ENCODE results near the gene NUBPL.
"Not testable (repeated sequence)": the region's sequence is repeated elsewhere in the genome, so short reads cannot be mapped to it uniquely, and the experiment has no call there.

The NUBPL gene

DNA sequence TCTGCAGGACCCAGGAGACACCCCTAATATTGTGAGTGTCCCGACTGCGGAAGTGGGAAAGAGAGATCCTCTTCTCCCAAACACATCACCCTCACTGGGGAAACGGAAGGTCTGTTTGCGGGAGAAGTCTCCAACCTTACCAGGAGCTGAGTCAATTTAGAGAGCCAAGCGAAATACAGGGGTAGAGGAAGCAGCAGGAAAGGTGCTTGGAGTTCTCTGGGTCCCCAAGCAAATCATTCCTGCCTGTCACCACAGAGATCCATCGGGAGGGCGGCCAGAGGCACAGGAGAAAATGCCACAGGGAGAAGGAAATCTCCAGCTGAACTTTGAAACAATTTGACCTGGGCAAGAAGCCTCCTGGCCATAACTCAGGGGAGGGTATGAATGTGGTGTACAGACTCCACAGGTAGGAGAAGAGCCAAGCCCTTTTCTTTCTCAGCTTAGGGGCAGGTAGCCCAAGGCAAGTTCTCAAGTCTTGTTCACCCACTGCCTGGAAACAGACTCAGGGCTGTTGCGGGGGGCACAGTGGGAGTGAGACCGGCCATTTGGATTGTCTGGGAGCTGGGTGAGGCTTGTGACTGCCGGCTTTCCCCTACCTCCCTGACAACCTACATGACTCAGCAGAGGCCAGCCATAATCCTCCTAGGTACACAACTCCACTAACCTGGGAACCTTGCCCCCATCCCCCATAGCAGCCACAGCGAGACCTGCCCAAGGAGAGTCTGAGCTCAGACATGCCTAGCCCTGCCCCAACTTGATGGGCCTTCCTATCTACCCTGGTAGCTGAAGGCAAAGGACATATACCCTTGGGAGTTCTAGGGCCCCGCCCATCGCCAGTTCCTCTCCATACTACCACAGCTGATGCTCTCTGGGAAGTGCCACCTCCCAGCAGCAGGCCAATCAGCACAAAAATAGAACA is 304.0 kb downstream of the NUBPL start:
- TF ChIP-seq, protein P1, sequence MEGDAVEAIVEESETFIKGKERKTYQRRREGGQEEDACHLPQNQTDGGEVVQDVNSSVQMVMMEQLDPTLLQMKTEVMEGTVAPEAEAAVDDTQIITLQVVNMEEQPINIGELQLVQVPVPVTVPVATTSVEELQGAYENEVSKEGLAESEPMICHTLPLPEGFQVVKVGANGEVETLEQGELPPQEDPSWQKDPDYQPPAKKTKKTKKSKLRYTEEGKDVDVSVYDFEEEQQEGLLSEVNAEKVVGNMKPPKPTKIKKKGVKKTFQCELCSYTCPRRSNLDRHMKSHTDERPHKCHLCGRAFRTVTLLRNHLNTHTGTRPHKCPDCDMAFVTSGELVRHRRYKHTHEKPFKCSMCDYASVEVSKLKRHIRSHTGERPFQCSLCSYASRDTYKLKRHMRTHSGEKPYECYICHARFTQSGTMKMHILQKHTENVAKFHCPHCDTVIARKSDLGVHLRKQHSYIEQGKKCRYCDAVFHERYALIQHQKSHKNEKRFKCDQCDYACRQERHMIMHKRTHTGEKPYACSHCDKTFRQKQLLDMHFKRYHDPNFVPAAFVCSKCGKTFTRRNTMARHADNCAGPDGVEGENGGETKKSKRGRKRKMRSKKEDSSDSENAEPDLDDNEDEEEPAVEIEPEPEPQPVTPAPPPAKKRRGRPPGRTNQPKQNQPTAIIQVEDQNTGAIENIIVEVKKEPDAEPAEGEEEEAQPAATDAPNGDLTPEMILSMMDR (IDR thresholded peaks at IDR 0.05; ENCODE audit: insufficient read depth, low read depth, low read length, missing control alignments) = no peak
- H3K4me3 ChIP-seq (ENCODE audit: low read depth, low read length) = no peak overlapping the region
- no peak for DNase-seq (ENCODE audit: low read depth)

DNA sequence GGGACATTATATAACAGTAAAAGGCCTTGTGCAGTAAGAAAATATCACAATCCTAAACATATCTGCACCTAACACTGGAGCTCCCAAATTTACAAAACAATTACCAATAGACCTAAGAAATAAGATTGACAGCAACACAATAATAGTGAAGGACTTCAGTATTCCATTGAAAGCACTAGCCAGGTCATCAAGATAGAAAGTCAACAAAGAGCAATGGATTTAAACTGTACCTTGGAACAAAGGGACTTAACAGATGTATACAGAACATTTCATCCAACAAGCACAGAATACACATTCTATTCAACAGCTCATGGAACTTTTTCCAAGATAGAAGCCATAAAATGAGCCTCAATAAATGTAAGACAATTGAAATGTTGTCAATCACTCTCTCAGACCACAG is 306.4 kb downstream of the NUBPL start:
- DNase-seq (ENCODE audit: low read depth) = no peak
- TF ChIP-seq, protein P1 (IDR thresholded peaks at IDR 0.05; ENCODE audit: insufficient read depth, low read depth, low read length, missing control alignments) = no peak
- H3K4me3 ChIP-seq (ENCODE audit: low read depth, low read length) = no peak overlapping the region

DNA sequence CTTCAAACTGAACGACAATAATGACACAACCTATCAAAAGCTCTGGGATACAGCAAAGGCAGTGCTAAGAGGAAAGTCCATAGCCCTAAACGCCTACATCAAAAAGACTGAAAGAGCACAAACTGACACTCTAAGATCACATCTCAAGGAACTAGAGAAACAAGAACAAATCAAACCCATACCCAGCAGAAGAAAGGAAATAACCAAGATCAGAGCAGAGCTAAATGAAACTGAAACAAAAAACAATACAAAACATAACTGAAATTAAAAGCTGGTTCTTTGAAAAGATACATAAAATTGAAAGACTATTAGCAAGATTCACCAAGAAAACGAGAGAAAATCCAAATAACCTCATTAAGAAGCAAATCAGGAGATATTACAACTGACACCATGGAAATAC is 306.9 kb downstream of the NUBPL start:
- DNase-seq (ENCODE audit: low read depth); H3K4me3 ChIP-seq (ENCODE audit: low read depth, low read length): not testable (repeated sequence)

DNA sequence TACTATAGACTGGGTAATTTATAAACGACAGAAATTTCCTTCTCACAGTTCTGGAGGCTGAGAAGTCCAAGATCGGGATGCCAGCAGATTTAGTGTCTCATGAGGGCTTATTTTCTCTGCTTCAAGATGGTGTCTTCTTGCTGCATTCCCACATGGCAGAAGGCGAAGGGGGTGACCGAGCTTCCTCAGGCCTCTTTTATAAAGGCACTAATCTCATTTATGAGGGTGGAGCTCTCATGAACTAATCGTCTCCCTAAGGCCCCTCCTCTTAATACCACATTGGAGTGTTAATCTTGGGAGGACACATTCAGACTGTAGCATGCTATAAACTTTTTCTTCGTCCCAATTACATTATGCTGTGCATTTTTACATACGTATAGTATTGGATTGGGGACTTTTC is 315.5 kb downstream of the NUBPL start:
- no peak for DNase-seq (ENCODE audit: low read depth)
- TF ChIP-seq, protein P1 (IDR thresholded peaks at IDR 0.05; ENCODE audit: insufficient read depth, low read depth, low read length, missing control alignments) = no peak
- H3K4me3 ChIP-seq (ENCODE audit: low read depth, low read length) = no peak overlapping the region

DNA sequence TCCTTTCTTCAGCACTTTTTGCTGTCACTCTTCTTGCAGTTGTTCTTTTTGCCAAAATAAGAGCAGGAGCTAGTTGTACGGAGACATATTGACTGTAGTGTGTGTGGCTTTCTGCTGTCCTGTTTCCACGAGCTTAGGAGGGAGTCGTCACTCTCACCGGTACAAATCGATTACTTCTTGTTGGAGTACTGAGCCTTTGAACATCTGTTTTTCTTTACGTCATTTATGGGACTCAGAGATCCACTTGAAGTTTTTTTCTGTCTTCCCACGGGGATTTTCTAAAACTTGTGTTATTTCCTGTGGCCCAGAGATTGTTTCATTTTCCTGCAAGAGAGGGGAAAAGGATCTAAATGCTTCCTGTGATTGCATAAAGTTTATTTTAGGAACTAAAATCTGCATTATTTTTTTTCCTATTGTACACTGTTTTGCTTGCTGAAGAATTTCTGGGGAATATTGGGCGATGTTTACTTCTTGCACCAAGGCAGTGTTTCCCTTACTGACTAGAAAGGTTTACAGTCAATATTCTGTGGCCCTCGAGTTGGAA is 316.1 kb downstream of the NUBPL start:
- no peak overlapping the region for H3K4me3 ChIP-seq (ENCODE audit: low read depth, low read length)
- TF ChIP-seq, protein P1 (IDR thresholded peaks at IDR 0.05; ENCODE audit: insufficient read depth, low read depth, low read length, missing control alignments) = no peak
- no peak for DNase-seq (ENCODE audit: low read depth)

DNA sequence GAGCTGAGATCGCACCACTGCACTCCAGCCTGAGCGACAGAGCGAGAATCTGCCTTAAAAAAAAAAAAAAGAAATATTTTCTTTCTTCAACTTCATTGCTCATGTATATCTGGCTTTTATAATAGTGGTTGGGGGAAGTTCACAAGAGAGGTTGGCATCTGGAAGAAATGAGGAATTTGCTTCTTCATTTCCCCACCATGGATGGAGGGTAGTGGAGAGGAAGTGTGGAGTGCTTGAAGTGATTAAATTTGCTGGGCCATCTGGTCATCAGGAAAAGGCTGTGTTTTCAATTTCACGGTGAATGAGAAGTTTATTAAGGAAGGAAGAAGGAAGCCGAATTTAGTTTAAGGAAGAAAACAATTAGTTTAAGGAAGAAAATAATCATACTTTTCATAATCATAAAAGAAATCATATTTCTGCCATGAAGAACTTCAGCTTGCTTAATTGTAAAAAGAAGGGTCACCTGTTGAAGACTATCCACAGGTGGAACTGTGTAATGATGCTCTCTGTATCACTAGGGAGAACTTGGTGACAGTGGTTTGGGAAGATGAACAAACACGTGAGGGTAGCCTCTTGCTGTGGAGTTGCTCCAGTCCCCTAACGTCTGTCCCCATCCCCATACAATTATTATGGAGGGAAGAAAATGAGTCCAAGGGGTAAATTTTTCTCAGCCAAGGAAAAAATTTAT is 318.6 kb downstream of the NUBPL start:
- no peak overlapping the region for H3K4me3 ChIP-seq (ENCODE audit: low read depth, low read length)
- TF ChIP-seq, protein P1 (IDR thresholded peaks at IDR 0.05; ENCODE audit: insufficient read depth, low read depth, low read length, missing control alignments) = no peak
- DNase-seq (ENCODE audit: low read depth) = no peak

DNA sequence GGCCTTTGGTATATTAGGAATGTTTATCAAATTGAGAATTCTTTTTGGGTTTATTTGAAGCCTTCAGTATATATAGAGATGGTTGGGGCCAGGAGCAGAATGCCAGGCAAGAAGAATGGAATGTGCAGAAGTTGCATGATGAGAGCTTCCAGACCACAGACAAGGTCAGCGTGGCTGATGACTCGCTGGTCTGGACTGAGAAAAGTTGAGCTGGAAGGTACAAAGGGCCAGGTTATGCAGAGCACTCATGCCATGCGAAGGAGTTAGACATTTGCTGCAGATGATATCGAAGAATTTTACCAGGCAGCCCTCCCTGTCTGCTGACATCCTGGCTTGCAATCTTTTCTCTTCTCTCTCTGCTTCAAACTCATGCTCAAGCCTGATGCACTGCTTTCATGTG is 319.7 kb downstream of the NUBPL start:
- TF ChIP-seq, protein P1 (IDR thresholded peaks at IDR 0.05; ENCODE audit: insufficient read depth, low read depth, low read length, missing control alignments) = no peak
- no peak overlapping the region for H3K4me3 ChIP-seq (ENCODE audit: low read depth, low read length)
- no peak for DNase-seq (ENCODE audit: low read depth)
